WI38 (cell line): ENCODE data around the gene MCC.
A peak's percentile ranks its signal among the peaks of the same experiment; 100 is the strongest.

Experiments used
- H3K4me3 ChIP-seq: 2 replicates; pipeline ENCODE4 v1.5.1; 2011; ENCODE audit warnings: low read depth, mild to moderate bottlenecking, control low read depth, low read length
- TF ChIP-seq, protein P1 (sequence below): IDR thresholded peaks from 2 replicates; pipeline ENCODE4 v1.5.1; 2012; ENCODE audit warnings: low read depth, mild to moderate bottlenecking, control low read depth, low read length

The MCC gene

DNA sequence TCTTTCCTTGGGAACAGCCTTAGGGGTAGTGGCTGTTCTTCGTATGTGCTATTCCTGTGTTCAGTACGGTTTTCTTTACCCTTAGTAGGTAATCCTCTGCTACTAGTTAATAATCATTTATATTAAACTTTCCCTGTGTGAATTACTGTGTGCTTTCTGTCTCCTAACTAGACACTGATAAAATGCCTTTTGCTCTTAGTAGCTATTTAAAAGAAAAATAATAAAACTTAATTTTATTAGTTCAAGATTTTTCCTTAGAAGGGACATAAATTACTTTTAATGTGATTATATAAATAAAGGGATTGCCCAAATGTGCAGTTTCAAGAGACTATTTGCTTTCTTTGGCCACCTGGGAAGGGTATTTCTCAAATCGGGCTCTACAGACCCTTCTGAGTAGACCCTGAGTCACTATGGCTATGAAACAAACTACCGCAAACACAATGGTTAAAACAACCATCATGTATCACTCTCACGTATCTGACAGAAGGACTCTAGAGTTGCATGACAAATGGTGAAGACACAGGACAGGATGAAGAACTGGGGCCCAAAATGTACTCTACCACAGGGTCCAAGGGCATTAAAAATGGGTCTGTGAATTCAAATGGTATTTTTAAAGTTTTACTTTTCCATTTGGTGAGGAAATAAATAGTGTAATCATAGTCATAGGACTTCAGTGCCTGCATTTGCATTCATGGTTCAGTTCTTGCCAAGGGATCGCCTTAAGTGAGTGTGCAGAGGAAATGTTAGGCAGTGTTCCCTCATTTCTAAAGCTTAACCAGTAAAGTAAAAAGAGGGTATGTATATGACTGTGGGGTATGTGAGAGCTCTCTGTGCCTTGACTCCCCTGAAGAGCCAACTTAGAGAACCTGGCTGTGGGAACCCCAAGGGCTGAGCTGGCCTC is 150.5 kb downstream of the MCC start:
- TF ChIP-seq, protein P1, sequence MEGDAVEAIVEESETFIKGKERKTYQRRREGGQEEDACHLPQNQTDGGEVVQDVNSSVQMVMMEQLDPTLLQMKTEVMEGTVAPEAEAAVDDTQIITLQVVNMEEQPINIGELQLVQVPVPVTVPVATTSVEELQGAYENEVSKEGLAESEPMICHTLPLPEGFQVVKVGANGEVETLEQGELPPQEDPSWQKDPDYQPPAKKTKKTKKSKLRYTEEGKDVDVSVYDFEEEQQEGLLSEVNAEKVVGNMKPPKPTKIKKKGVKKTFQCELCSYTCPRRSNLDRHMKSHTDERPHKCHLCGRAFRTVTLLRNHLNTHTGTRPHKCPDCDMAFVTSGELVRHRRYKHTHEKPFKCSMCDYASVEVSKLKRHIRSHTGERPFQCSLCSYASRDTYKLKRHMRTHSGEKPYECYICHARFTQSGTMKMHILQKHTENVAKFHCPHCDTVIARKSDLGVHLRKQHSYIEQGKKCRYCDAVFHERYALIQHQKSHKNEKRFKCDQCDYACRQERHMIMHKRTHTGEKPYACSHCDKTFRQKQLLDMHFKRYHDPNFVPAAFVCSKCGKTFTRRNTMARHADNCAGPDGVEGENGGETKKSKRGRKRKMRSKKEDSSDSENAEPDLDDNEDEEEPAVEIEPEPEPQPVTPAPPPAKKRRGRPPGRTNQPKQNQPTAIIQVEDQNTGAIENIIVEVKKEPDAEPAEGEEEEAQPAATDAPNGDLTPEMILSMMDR: no peak
- H3K4me3 ChIP-seq: no peak overlapping the region

DNA sequence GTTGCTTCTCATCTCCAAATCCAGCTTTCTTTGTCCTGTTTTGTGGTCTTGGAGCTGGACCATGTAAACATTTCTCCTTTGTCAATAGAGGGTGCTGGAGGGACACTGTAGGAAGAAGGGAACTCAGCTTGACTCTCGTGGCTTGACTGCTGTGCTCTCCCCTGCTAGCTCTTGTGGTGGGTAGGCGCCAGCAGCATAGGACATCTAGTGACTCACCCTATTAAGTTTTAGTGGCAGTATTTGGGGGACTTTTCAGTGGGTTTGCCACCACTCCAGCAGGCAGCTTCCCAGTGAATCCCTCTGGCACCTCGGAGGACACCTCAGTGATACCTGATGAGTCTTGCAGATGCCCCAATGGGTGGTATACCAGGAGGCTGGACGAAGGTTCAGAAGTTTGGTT is 151.3 kb downstream of the MCC start:
- H3K4me3 ChIP-seq: no peak overlapping the region
- TF ChIP-seq, protein P1: no peak

DNA sequence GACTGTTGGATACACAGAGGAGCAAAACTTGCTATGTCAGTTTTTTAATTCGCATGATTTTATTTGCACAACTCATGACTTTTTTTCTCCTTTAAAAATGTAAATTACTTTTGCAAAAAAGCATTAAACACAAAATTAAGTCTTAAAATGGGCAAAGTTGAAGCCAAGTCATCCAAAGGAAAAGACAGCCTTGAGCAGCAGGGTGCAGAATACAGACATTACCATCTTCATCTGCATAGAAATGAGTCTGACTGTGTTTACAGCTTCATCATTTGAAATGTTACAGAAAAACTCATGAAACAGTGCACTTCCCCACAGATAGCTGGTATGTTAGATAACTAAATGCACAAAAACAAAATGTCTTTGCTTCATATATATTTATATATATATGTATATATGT is 154.8 kb downstream of the MCC start:
- TF ChIP-seq, protein P1: no peak
- H3K4me3 ChIP-seq: no peak overlapping the region

DNA sequence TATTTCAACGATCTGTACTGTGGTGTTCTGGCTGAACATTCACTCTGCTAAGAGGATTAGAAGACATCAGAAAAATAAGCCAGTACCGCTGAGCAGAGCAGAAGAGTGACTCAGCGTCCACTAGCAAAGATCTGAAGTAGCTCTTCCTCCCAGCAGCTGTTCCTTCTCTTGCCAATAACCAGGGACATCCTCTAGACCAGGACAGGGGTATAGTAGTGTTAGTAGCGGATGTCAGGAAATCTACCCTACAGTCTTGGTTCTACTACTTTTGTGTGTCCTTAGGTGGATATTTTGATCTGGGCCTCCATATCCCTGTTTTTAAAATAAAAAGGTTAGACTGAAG is 157.1 kb downstream of the MCC start:
- TF ChIP-seq, protein P1: no peak
- H3K4me3 ChIP-seq: no peak overlapping the region

DNA sequence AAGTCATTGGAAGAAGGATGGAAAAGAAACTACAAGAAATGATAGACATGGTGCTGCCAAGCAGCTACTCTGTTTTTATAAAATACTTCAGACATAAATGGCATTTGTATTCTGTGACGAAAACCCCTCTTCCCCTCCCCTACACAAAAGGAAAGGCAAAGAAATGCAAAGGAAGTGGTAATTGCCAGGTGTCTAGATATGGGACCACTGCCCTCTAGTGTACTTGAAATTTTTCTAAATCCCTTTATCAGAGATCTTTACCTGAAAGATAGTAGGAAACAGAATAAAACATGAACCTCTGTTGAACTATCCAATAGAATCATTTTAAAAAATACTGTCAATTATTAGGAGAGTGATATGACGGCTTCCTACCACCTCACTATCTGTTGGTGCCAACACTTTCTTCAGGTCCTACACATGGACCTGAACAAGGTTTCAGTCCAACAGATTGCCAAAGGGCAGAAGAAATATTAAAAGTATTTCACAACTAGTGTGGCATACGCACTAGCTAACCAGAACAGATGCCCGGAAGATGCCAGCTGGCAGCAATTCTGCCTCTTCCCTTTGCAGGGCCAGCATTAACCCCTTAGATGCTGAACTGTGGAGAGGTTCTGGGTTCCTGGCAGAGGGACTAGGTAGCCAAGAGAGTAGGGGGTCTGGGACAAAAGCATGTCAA is 157.6 kb downstream of the MCC start:
- TF ChIP-seq, protein P1: 0 out of 2 replicates have a peak, but pooled peaks have one; percentile 10
- no peak overlapping the region for H3K4me3 ChIP-seq

DNA sequence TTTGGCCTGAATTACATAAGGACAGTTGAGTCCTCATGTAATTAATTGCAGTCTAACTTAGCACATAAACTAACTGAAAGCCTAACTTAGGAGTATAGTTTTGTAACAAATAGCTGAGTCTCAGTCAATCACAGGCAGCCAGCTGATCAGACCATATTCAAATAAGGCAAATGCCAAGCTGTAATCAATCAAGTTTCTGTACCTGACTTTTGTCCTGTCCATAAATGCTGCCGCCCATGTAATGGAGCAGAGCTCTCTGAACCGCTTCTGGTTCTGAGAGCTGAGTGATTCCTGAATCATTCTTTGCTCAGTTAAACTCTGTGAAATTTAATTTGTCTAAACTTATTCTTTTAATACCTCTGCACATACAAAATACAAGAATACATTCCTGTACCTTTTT is 158.3 kb downstream of the MCC start:
- H3K4me3 ChIP-seq: no peak overlapping the region
- TF ChIP-seq, protein P1: no peak

DNA sequence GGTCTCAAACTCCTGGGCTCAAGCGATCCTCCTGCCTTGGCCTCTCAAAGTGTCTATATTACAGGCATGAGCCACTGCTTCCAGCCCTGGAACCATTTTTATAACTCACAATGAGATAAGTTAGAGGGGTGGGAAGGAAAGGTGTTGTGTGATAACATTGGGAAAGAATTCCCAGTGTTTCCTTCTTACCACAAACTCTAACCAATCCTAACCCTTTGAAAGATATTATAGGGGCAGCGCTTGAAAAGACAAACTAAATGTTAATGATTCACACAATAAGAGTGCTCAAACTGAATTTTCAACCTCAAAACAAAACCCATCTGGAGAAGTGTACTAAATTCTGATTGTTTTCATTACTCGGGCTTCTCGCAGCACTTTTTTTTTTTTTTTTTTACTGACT is 163.2 kb downstream of the MCC start:
- H3K4me3 ChIP-seq: no peak overlapping the region
- TF ChIP-seq, protein P1: no peak
